NCI-H345 (cell line): ENCODE measurements around the gene CABLES1.

ENCODE experiments used
- DNase-seq: peaks from one replicate; lab custom pipeline; 2025; lab: John Stamatoyannopoulos, UW

Gene CABLES1

DNA sequence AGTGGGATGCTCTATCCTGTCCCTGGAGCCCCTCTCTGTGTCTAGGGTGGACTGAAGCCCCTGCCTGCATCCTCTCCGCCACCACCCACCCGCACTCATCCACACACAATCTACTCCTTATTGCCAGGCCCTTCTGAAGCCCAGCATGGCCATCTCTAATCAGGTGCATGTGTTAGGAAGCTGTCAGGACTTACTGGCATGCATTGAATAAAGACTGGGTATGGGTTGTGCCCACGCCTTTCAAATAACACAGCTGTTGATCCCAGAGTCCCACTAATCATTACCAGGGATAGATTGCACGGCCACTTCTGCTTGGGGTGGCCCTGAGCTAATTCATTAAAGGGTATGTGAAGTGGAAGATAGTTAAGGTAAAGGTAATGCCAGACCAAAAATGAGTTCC, 88.4 kb downstream of the CABLES1 start:
- DNase-seq: no peak

DNA sequence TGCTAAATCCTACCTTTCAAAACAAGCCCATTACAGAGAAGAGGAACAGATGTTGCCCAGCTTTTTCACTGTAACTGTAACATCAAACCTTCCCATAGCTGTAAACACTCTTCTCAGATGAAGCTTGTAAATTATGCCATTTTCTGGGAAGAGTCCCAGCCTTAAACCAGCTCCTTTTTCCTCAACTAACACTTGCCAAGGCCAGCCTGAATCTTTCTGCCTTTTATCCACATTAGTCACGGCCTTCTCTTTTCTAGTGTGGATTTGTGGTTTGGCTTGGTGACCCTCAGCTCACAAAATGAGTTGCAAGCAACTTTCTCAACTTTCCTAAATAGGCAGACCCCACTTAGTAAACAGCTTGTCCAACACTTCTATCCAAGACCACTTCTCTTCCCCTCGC, 90.2 kb downstream of the CABLES1 start:
- DNase-seq: no peak

DNA sequence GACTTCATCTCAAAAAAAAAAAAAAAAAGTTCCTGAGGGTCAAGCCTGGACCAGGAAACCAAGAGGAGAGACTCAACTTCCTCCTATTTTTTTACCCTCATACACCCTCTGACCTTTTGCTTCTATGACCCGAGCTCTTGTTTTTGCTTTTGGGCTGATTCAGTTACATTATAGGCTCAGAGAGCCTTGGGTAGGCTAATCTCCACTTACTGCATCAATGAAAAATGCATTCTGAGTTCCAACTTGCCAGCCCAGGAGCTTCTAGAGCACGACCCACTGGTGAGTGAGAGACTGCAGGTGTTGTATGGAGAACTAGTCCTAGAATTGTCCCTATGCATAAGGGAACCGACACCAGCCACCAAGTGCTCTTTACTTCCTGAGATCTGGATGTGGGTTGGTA, 91.1 kb downstream of the CABLES1 start:
- no peak for DNase-seq

DNA sequence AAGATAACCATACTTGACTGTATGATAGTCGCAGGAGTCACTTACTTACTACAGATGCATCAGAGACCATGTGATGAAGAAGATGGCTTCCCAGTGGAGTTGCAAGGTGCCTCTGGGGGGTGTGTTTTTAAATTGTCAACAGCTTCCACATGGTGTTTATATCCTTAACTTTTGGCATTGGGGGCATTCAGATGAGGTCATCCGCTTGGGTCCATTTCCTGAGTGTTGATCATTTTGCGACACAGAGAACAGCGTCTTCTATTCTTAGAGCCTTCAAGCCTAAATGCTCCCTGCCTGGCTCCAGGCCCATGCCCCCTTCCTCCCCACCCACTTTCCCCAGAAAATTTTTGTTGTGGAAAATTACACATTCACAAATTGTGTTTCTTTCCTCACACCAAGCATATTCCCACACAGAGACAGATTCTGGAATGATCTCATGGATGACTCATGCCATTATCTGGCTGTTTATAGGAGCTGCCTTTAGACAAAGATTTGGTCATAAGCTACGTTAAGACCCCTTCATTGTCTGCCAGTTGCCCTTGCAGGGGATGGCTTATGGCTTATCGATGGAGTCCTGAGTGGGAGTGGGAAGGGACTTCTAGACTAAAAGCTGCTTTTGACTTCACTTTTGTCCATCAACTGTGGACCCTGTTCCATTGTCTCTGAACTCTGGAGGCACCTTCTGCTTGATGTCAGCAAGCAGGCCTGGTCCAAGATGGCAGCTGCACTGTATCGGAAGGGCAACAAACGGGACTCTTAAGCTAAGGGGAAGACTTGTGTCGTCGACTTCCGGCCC, 91.8 kb downstream of the CABLES1 start:
- DNase-seq: no peak

DNA sequence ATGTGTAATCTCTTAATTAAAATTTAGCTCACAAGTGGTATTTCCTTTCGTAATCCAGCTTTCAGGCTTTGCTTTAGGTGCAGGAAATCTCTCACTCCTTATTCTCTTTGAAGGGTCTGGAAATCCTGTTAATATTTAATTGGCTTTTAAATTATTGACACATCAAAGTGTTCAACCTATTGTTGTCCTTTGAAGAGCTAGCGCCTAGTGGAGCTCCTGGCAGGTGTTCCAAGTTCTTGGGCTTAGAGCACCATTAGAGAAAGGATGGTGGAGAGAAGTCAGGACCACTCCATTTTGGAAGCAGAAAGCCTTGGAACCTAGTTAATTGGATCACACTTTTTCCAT, 92.4 kb downstream of the CABLES1 start:
- peak; percentile 27 for DNase-seq

DNA sequence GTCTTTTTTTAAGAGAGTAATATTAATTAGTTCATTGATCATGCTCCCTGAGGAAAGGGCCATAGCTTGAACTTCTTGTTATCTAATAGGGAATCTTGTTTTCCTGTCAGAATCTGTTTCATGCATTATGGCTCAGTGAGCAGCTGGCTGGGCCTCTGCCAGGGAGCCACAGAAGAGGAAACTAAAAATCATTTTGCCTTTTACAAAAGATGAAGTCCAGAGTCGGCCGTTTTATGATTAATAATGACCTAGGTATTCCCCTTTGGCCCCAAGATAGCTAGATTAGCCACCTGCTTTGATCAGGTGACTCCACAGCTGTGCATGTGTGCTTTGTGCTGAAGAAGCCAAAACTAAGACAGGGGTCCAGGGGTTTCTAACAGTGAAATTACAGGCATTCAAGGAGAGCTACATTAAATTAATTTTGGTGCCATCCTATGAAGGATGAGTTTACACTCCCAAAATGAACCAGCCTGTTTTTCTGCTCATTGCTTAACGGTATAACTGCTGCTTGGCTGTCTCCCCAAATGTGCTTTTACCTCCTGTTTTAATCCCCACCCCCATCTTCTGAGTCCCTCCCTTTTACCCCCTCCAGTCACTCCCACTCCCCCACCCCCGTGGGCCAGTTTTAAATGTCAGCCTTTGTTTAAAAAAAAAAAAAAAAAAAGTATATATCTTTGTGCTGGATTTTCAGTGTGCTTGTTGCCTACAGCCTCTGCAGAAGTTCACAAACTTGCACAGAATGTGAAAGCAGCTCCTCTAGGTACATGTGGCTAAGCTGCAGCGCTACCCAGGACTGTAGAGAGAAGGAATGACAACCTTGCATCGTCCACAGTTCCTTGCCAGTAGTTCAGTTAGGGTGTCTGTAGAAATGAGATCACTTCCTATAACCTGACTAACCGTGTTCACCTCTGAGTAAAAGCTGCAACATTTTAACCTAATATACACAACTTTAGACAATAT, 93.1 kb downstream of the CABLES1 start:
- no peak for DNase-seq

DNA sequence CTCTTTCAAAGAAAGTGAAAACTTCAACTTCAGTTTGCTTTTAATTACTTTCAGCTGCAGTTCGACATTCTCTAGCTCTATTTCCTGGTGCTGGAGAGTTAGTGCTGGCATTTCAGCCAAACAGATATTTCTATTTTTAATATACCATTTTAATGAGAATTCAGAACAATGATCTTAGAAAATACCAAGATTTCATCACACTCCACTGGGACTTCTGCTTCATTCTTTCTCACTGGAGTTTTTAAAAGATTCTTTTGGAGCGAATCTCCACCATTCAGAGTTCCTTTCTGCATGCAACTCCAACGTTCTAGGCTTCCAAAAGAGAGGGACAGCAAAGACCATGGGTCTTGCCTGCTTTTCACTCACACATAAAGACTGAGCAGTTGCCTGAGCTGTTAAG, 94.2 kb downstream of the CABLES1 start:
- no peak for DNase-seq

DNA sequence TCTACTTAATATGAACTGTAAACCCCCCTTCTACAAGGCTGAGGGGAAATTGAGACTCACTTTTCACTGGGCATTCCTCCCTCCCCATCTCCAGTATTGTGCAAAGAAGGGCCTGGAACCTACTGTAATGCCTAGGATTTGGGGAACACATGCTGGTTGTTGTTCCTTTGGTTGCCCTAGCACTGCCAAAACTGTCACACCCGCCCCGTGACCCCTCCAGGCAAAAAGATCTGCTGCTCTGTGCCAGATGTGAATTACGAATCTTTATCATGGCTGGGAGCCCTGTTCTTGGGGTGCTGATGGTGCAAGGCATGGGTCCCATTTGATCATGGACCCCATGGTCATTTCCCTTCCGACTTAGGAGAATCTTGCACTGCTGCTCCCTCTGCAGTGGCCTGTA, 95.4 kb downstream of the CABLES1 start:
- no peak for DNase-seq

DNA sequence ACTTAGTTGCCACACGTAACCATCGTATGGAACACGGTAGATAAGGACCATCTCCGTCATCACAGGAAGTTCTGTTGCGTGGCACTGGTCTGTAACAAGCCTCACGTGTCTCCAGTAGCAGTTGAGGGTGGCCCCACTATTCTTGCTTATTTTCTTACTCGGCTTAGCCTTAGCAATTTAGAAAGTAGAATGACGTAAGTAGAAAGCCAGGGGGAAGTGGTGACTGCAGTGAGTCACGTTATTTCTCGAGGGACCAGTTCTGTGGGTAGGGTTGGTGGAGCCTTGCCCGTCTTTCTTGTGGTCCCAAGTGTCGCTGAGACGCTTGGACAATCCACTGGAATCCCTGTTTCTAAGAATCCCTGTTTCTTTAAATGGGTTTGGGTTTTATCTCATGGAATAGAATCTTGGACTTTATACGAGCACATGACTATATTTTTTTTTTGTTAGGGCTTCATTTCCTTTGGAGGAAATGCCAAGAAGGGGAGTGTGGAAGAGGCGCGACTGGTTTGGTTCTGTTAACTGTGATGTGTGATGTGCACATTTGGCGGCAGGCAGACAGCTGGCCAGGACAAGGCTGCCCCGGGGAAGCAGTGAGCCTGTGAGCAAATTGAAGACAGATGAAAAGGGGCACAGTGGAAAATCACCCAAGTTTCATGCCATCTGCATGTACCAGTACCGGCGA, 96.2 kb downstream of the CABLES1 start:
- no peak for DNase-seq

DNA sequence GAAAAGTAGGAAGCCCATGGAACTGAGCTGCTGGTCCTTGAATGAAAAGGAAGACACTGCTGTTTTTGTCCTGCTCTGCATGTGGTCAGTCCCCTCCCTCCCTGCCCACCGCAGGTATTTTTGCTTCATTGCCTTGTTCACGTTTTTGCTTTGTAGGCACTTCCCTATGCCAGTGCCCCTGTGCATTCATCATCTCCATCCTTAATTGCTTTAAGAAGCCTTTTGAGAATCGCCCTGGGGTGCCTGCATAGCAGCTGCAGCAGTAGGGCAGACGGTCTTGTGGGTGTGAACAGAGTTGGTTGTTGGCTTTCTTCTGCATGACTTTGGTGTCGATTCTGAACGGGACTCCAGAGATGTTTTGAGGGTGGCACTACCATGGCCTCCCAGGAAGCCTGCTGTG, 97.0 kb downstream of the CABLES1 start:
- no peak for DNase-seq

DNA sequence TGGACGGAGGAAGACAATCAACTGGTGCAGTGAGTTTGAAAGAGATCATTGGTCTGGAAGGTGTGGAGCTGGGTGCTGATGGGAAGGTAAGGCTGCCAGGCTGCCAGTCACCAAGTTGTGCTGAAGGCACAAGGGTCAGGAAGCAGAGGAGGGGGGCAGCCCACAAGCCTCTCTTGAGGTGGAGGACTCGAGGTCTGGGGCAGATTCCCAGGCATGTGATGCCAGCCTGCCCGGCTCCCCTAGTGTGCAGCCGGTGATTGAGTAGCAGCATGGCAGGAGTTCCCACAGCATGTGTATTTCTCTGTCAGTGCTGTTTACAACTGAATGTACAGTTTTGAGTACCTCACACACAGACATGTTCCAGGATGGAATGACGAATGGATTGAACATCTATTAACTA, 99.3 kb downstream of the CABLES1 start:
- DNase-seq: no peak

DNA sequence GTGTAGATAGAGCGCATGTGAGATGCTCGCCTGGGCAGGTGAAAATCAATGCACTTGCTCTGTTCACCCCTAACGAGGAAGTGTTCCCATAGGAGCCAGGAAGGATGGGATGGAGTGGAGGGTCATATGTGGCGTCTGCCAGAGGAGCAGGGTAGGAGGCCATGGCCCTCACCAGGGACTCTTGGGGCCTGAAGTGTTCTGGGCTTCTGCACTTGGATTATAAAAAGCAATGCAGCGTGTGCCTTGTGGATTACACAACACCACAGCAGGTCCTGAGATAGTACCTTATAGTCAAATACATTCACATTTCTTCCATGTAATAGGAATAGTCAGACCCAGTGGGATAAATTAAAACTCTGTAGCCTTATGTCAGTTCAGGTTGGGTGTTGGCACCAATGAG, 100.1 kb downstream of the CABLES1 start:
- DNase-seq: no peak

DNA sequence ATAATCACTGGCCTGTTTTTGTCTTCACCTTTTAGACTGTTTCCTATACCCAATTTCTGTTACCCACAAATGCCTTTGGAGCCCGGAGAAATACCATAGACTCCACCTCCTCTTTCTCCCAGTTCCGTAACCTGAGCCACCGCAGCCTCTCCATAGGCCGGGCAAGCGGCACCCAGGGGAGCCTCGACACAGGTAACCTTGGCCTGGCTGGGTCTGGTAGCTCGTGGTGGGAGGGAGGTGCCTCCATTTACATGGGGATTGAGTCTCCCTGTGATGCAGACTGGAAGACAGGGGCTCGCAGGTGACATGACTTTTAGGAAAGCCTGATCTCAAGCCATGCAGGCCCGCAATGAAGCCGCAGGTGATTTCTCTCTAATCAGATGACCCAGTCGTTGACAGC, 100.6 kb downstream of the CABLES1 start:
- DNase-seq: no peak

DNA sequence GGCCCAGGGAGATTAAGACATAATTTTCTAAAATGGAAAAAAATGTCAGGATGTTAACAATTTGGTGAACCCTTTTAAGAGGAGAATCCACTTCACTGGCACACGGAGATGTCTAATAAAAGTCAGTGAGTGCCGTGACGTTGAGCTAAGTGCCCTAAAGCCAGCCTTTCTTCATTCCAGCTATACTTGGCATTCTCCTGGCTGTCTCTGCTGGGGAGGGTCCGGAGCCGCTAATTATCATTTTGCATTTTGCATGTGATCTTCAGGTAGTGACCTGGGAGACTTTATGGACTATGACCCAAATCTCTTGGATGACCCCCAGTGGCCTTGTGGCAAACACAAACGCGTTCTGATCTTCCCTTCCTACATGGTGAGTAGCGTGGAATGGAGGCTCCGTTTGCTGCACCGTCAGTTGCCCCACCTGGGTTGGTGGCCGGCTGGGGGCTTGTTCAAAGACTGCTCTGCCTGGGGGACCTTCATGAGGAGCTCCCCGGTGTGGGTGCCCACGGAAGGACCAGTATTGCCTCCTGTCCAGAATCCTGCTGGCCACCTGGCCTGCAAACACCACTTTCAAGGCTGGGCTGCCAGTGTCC, 101.7 kb downstream of the CABLES1 start:
- no peak for DNase-seq

DNA sequence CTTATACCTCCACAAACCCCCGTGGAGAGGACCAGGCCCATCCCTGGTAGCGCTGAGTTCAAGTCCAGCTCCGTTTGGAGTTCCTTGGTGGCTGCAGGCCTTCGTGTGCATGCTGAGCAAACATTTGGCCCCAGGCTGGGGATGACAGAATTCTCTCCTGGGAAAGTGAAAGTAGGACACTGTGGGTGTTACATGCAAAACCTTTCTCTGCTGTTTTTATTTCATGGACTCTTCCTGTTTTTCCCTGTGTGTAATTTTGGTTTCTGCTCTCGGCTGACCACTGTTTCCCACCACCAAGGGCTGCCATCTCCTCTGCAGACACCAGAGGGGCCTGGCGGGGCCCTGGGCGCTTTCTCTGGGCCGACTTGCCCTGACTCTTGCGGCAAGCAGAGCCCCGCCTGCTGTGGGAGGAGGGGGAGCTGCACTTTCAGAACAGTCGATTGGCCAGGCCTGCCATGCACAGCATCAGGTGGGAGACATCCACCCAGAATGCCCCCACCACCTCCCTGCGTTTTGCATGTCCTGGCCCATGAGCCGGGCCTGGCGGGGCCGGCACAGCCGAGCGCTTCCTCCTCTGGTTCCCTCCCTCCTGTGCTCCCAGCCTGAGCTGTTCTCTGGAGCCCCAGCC, 102.4 kb downstream of the CABLES1 start:
- DNase-seq: no peak

DNA sequence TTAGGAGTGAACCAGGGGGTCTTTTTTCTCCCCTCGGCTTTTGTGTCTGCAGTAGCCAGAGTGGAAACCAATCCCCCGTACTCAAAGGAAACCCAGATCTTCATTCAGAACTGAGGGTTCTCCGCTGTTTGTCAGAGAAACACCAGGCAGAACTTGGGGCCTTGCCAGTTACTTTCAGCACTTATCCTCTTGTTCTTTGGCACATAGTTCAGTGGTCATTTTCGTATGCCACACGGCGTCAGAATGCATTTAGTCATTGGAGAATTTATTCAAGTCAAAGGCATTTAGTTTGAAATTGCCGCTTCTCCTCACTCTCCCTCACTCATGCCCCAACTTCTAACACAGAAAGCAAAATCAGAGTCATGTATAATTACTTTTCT, 102.9 kb downstream of the CABLES1 start:
- no peak for DNase-seq

DNA sequence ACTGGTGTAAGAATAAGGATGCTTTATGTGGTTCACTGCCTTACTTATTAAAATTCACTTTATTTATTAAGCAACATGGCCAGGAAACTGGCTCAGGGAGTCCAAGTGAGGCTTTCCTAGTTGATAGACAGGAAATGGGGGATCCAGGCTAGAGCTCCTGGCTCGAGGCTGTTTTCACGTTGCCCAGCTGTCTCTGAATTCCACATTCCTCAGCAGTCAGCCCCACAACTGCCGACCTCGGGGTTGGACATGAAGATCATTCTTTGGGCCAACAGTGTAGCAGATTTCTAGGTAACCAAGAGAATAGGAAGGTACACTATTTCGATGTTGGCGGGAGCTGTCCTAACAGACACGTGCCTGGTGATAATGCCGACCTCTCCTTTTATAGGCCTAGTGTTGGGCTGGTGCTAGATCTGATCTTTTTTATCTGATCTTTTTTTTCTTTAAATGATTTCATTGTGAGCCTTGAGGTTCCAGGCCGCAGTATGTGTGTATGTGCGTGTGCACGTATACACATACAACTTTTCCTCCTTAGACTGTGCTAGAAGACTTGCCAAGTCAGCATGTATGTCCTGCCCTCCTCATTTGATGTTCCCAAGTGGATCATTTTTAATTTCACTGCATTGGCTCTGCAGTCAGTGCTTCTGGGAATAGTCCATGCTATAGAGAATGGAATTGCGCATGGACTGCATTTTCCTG, 103.5 kb downstream of the CABLES1 start:
- DNase-seq: no peak

DNA sequence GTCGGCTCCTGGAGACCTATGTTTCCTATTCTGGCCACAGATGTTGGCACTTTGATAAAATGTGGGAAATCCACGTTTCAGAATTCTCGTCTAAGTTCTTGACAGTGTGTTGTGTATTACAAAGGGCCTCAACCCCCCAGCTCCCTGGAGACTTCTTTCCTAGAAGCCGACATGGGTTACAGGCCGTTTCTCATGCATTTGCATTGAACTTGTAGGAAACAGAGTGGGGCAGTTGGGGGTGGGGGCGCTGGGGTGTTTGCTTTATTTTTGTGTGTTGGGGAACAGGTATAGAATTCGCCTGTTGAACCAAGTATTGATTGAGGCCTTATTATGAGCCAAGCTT, 104.0 kb downstream of the CABLES1 start:
- no peak for DNase-seq

DNA sequence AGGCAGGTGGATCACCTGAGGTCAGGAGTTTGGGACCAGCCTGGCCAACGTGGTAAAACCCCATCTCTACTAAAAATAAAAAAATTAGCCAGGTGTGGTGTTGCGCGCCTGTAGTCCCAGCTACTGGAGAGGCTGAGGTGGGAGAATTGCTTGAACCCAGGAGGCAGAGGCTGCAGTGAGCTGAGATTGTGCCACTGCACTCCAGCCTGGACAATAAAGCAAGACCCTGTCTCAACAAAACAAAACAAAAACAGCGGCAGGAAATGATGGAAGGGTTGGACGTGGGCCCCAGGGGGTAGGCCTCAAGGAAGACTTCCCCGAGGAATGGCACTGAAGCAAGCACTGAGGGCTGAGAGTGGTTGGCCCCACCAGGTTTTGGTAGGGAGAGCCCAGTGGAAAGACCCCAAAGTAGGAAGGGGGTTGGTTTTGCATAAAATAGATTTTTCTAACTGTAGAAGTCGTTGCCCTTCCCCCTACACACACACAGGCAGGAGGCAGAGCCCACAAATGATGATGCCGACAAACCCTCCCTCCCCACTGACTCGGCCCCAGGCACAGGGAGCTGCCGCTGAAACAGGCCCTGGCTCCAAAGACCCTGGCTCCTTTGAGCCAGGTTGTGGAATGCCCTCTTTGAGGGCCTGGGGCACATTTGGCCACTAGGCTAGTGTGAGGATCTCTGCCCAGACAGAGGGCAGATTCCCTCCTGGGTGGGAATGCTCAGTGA, 104.8 kb downstream of the CABLES1 start:
- DNase-seq: no peak

DNA sequence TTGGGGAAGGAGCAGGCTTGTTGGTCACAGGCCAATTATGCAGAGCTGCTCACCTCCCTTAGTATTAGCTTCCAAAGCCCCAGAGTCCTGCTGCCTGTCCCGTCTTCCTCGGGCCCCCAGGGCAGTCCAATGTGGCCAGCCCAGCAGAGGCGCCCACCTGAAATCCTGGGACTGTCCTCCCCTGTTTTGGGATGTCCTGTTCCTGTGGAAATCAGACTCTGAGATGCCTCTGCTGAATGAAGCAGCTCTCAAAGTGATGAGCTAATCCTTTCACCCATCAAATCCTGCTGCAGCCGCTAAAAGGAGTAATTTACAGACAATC, 105.3 kb downstream of the CABLES1 start:
- DNase-seq: no peak
